Measurements from ENCODE around the gene BTRC. TPM values are rescaled to one million over a fixed set of nuclear protein-coding genes. Genes with fewer than 3 reads are reported as not detected.

The BTRC gene
- total RNA-seq, 1 experiment from 2014 or later: 1.8 TPM

DNA sequence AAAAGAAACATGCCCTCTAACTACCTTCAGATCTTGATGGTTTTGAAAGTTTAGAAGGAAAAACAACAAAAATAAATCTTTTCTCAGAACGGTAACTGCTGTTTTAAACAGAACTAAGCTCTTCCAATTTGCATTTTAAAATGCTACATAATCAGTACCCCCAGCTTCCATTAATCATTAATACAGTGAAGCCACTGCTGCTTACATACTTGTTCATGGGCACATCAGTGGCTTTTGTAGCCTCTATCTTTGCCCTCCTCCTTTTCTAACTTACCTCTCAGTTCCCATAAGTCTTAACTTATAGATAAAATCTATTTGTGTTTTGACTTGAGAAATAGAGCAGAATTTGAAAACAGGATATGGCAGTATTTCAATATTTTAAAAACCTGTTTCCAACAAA is 125.0 kb downstream of the BTRC start:
- no peaks in the 10 kb centered on the region for H3K9me2 ChIP-seq (replicated peaks; ENCODE audit: insufficient read depth, low read length)
- H3K27ac ChIP-seq (ENCODE audit: low read length): no peak overlapping the region
- DNase-seq: no peak
- no peaks in the 10 kb centered on the region for H3K27me3 ChIP-seq (ENCODE audit: low read length)
- H3K4me1 ChIP-seq (ENCODE audit: low read length): no peaks in the 10 kb centered on the region
- H3K9me3 ChIP-seq (ENCODE audit: low read length): no peaks in the 10 kb centered on the region
- no peaks in the 10 kb centered on the region for H3K36me3 ChIP-seq (ENCODE audit: insufficient read depth, low read length)
- H4K20me1 ChIP-seq (ENCODE audit: insufficient read depth, low read depth, low read length): no peaks in the 10 kb centered on the region
- no peaks in the 10 kb centered on the region for H3K79me2 ChIP-seq (ENCODE audit: low read length)
- H3K4me3 ChIP-seq (ENCODE audit: low read length): no peak overlapping the region
- no peak overlapping the region for H2AFZ ChIP-seq (ENCODE audit: low read length)
- no peak overlapping the region for H3K4me2 ChIP-seq (ENCODE audit: low read depth, low read length, poor library complexity, severe bottlenecking)
- H3K9ac ChIP-seq (ENCODE audit: low read length): no peak overlapping the region

DNA sequence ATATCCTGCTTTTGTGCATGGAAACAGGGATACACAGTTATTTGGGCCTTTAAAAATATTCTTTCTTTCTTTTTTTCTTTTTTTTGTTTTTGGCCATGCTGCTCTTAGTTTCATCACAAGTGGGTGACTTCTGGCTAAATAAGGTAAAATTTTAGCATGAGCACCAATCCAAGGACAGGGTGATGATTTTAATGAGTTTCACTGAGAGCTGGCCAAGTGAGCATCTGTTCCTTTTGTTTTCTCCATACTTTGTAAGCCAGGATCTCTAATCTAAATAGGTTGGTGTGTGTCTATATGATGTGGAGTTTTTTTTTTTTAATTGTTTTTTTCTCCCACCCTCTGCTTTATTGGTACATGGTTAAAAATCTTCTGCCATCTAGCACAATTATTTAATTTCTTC is 127.3 kb downstream of the BTRC start:
- no peaks in the 10 kb centered on the region for H3K9me2 ChIP-seq (replicated peaks; ENCODE audit: insufficient read depth, low read length)

DNA sequence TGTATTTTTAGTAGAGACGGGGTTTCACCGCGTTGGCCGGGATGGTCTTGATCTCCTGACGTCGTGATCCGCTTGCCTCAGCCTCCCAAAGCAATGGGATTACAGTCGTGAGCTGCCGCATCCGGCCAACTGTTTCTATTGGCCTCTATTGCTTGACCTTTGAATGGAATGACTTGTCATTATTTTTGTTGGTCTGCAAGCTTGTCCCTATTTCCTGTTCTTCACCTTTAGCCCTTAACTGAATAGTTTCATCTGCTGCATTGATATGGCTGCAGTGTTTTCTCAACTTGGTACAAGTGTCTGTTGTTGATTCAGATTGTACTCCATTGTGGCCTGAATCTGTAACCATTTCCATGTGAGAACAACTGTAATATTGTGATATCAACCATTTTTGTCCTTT is 128.6 kb downstream of the BTRC start:
- no peak overlapping the region for H3K9ac ChIP-seq (ENCODE audit: low read length)
- no peak overlapping the region for H3K4me3 ChIP-seq (ENCODE audit: low read length)
- H3K4me2 ChIP-seq (ENCODE audit: low read depth, low read length, poor library complexity, severe bottlenecking): no peak overlapping the region
- H3K36me3 ChIP-seq (ENCODE audit: insufficient read depth, low read length): no peaks in the 10 kb centered on the region
- no peak overlapping the region for H3K27ac ChIP-seq (ENCODE audit: low read length)
- H3K9me2 ChIP-seq (replicated peaks; ENCODE audit: insufficient read depth, low read length): no peaks in the 10 kb centered on the region
- H3K27me3 ChIP-seq (ENCODE audit: low read length): no peaks in the 10 kb centered on the region
- no peaks in the 10 kb centered on the region for H3K9me3 ChIP-seq (ENCODE audit: low read length)
- DNase-seq: no peak
- H3K4me1 ChIP-seq (ENCODE audit: low read length): no peaks in the 10 kb centered on the region
- H4K20me1 ChIP-seq (ENCODE audit: insufficient read depth, low read depth, low read length): no peaks in the 10 kb centered on the region
- H3K79me2 ChIP-seq (ENCODE audit: low read length): no peaks in the 10 kb centered on the region
- H2AFZ ChIP-seq (ENCODE audit: low read length): no peak overlapping the region

More for the DNA sequence above, 127.3 kb downstream of the BTRC start:
- Histone ChIP-seq H3K27me3 (ENCODE audit: low read length) (no peaks in the 10 kb centered on the region), H3K9me3 (ENCODE audit: low read length) (no peaks in the 10 kb centered on the region), H3K4me2 (ENCODE audit: low read depth, low read length, poor library complexity, severe bottlenecking) (no peak overlapping the region), H3K4me1 (ENCODE audit: low read length) (no peaks in the 10 kb centered on the region), H3K4me3 (ENCODE audit: low read length) (no peak overlapping the region), H3K9ac (ENCODE audit: low read length) (no peak overlapping the region), H2AFZ (ENCODE audit: low read length) (no peak overlapping the region), H4K20me1 (ENCODE audit: insufficient read depth, low read depth, low read length) (no peaks in the 10 kb centered on the region), H3K27ac (ENCODE audit: low read length) (no peak overlapping the region), H3K79me2 (ENCODE audit: low read length) (no peaks in the 10 kb centered on the region), H3K36me3 (ENCODE audit: insufficient read depth, low read length) (no peaks in the 10 kb centered on the region)
- no peak for DNase-seq

DNA sequence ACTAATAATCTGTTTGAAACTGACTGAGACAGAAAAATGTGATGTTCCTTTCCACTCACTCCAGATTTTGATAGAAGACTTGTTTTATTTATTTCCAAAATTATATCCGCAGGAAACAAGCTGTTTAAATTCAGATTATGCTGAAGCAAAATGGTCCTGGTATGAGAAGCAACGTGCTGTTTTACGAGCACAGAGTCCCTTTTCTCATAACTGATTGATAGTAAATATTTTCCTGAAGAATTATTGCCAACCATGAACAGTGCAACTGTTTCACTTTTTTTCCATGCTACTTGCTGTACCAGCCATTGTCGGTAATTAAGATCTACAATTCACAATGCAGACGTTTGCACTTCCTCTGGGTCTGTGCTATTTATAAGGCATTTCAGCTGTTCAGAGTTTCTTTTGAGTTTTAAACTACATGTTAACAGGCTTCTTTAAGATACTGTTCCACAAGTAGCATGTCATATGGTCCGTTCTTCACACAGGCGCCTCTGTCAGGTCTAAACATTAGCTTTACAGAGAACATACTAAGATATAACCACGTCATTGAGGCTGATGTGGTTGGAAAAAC is 130.3 kb downstream of the BTRC start:
- Histone ChIP-seq H3K9me3 (ENCODE audit: low read length) (no peaks in the 10 kb centered on the region), H4K20me1 (ENCODE audit: insufficient read depth, low read depth, low read length) (no peaks in the 10 kb centered on the region), H2AFZ (ENCODE audit: low read length) (no peak overlapping the region), H3K79me2 (ENCODE audit: low read length) (no peaks in the 10 kb centered on the region), H3K4me2 (ENCODE audit: low read depth, low read length, poor library complexity, severe bottlenecking) (no peak overlapping the region), H3K9me2 (replicated peaks; ENCODE audit: insufficient read depth, low read length) (no peaks in the 10 kb centered on the region), H3K4me3 (ENCODE audit: low read length) (no peak overlapping the region), H3K27me3 (ENCODE audit: low read length) (no peaks in the 10 kb centered on the region), H3K27ac (ENCODE audit: low read length) (no peak overlapping the region), H3K36me3 (ENCODE audit: insufficient read depth, low read length) (no peaks in the 10 kb centered on the region), H3K4me1 (ENCODE audit: low read length) (peaks cover 3% of the 10 kb centered on the region), H3K9ac (ENCODE audit: low read length) (no peak overlapping the region)
- no peak for DNase-seq

DNA sequence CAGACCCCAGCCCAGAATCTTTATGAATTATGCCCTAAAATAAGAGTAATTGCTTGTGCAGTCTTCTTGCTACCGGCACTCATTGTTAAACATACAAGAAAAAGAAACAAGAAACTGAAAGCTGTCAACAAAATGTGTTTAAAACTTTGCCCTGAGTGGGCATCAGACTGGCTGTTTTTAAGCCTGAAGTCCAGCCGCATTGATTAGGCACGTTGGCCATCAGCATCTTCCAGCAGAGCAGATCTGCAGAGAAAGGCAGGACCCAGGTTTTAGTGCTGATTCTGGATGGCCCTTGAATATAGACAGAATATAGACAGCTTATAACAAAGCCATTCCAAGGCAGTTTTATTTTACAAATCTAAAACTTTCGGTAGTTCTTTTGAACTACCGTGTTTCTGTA is 131.2 kb downstream of the BTRC start:
- H2AFZ ChIP-seq (ENCODE audit: low read length): no peak overlapping the region
- no peaks in the 10 kb centered on the region for H3K9me3 ChIP-seq (ENCODE audit: low read length)
- no peak overlapping the region for H3K27ac ChIP-seq (ENCODE audit: low read length)
- H4K20me1 ChIP-seq (ENCODE audit: insufficient read depth, low read depth, low read length): no peaks in the 10 kb centered on the region
- no peak overlapping the region for H3K9ac ChIP-seq (ENCODE audit: low read length)
- no peaks in the 10 kb centered on the region for H3K79me2 ChIP-seq (ENCODE audit: low read length)
- DNase-seq: no peak
- no peak overlapping the region for H3K4me3 ChIP-seq (ENCODE audit: low read length)
- H3K9me2 ChIP-seq (replicated peaks; ENCODE audit: insufficient read depth, low read length): no peaks in the 10 kb centered on the region
- no peak overlapping the region for H3K4me2 ChIP-seq (ENCODE audit: low read depth, low read length, poor library complexity, severe bottlenecking)
- no peaks in the 10 kb centered on the region for H3K36me3 ChIP-seq (ENCODE audit: insufficient read depth, low read length)
- no peaks in the 10 kb centered on the region for H3K27me3 ChIP-seq (ENCODE audit: low read length)
- H3K4me1 ChIP-seq (ENCODE audit: low read length): peaks cover 6% of the 10 kb centered on the region

DNA sequence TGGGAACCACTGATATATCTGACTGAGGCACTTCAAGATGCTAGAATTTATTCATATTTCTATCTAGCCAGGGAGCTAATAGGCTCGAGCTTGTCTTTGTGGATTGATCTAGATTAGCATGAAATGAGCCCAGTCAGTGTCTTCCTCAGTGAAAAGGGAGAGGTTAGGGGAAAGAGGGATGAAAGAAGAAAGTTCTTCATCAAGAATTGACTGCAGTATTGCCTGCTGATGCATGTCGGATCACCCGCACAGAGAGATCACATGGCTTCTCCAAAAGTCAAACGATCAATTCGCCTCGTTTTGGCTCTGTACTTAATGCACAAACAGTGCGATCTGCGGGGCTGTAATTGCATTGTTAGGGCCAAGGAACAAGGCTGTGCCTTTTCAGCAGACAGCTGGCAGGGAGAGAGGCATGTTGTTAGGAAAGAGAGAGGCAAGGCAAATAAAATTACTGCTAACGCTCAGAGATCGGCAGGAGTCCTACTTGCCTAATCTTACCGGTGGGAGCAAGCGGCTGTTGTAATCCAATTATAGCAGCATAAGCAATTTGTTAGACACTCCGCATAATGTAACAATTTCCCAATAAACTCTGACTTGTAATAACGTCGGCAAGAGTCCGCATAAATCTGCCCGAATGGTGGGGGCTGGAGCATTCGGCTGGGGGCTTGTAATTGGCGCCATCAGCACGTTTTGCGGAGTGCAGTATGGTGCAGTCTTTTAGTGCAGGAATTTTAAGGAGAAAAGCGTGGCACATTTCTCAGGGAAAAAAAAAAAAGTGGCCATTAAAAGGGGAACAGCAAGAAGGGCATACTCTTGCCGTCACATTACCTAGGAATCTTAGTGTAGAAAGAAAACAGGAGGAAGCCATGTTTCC is 132.0 kb downstream of the BTRC start:
- H3K9ac ChIP-seq (ENCODE audit: low read length): no peak overlapping the region
- no peaks in the 10 kb centered on the region for H3K36me3 ChIP-seq (ENCODE audit: insufficient read depth, low read length)
- no peak overlapping the region for H2AFZ ChIP-seq (ENCODE audit: low read length)
- DNase-seq: no peak
- H3K79me2 ChIP-seq (ENCODE audit: low read length): no peaks in the 10 kb centered on the region
- peaks cover 6% of the 10 kb centered on the region for H3K4me1 ChIP-seq (ENCODE audit: low read length)
- H3K27me3 ChIP-seq (ENCODE audit: low read length): no peaks in the 10 kb centered on the region
- no peaks in the 10 kb centered on the region for H3K9me2 ChIP-seq (replicated peaks; ENCODE audit: insufficient read depth, low read length)
- no peak overlapping the region for H3K4me2 ChIP-seq (ENCODE audit: low read depth, low read length, poor library complexity, severe bottlenecking)
- no peak overlapping the region for H3K4me3 ChIP-seq (ENCODE audit: low read length)
- no peaks in the 10 kb centered on the region for H4K20me1 ChIP-seq (ENCODE audit: insufficient read depth, low read depth, low read length)
- no peak overlapping the region for H3K27ac ChIP-seq (ENCODE audit: low read length)
- H3K9me3 ChIP-seq (ENCODE audit: low read length): no peaks in the 10 kb centered on the region

DNA sequence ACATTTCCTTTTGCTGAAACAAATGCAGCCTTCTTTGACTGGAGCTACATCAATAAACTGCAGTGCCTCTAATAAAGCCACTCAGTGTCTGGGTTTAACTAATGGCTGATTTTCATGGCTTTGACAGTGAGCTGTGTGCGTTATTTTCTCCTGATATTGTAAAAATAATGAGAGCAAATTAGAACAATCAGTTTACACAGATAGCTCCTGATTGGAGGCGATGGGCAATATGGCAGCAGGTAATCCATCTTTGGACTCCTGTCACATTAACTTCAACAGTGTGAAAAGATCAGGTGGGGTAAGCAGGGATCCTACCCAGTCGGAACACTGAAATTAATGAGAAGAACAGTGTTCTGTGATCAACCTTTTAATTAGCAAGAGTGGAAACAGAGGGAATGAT is 133.4 kb downstream of the BTRC start:
- Histone ChIP-seq H3K9me3 (ENCODE audit: low read length) (no peaks in the 10 kb centered on the region), H3K4me2 (ENCODE audit: low read depth, low read length, poor library complexity, severe bottlenecking) (no peak overlapping the region), H3K4me1 (ENCODE audit: low read length) (peaks cover 6% of the 10 kb centered on the region), H4K20me1 (ENCODE audit: insufficient read depth, low read depth, low read length) (no peaks in the 10 kb centered on the region), H3K27ac (ENCODE audit: low read length) (no peak overlapping the region), H3K9me2 (replicated peaks; ENCODE audit: insufficient read depth, low read length) (no peaks in the 10 kb centered on the region), H3K79me2 (ENCODE audit: low read length) (no peaks in the 10 kb centered on the region), H3K27me3 (ENCODE audit: low read length) (no peaks in the 10 kb centered on the region), H3K4me3 (ENCODE audit: low read length) (no peak overlapping the region), H3K36me3 (ENCODE audit: insufficient read depth, low read length) (no peaks in the 10 kb centered on the region), H2AFZ (ENCODE audit: low read length) (no peak overlapping the region), H3K9ac (ENCODE audit: low read length) (no peak overlapping the region)
- no peak for DNase-seq

DNA sequence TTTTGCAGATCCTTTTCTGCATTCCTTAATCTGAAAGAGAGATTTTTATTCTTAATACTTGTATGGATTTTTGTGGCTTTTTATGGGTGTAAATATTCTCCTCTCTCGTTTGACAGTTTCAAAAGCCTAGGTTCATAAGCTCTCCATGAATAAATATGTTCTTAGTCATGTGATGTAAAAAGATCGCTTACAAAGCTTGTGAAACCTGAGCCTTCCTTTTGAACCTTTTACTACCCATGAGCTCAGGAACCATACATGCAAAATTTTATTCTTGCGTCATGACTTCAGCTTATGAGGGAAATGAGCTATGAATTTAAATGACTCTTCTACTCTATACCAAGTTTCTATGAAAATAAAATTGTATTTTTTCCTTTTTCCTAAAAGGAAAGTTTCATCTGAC is 135.4 kb downstream of the BTRC start:
- Histone ChIP-seq H3K4me2 (ENCODE audit: low read depth, low read length, poor library complexity, severe bottlenecking) (no peak overlapping the region), H3K9me2 (replicated peaks; ENCODE audit: insufficient read depth, low read length) (no peaks in the 10 kb centered on the region), H2AFZ (ENCODE audit: low read length) (no peak overlapping the region), H3K9ac (ENCODE audit: low read length) (no peak overlapping the region), H4K20me1 (ENCODE audit: insufficient read depth, low read depth, low read length) (no peaks in the 10 kb centered on the region), H3K36me3 (ENCODE audit: insufficient read depth, low read length) (no peaks in the 10 kb centered on the region), H3K79me2 (ENCODE audit: low read length) (no peaks in the 10 kb centered on the region), H3K4me1 (ENCODE audit: low read length) (peaks cover 6% of the 10 kb centered on the region), H3K4me3 (ENCODE audit: low read length) (no peak overlapping the region), H3K27me3 (ENCODE audit: low read length) (no peaks in the 10 kb centered on the region), H3K9me3 (ENCODE audit: low read length) (no peaks in the 10 kb centered on the region), H3K27ac (ENCODE audit: low read length) (no peak overlapping the region)
- no peak for DNase-seq

Measured in Karpas-422 (cell line).